ENCODE measurements around the gene STX3. TPM values are rescaled to one million over a fixed set of nuclear protein-coding genes. Genes with fewer than 3 reads are reported as not detected.

The STX3 gene
- total RNA-seq, 1 experiment from 2014 or later: 20.4 TPM

GRCh38 chr11:59730896-59731565 lies 24.1 kb upstream of the STX3 start:
- Histone ChIP-seq H3K9me3 (ENCODE audit: control insufficient read depth in 1 of 2, insufficient read depth in 1 of 2, low read depth in 1 of 2, low read length in 2 of 2) (no peaks in the 10 kb centered on the region), H3K4me3 (replicated peaks in 1 of 2; ENCODE audit: low read depth in 1 of 2, low read length in 2 of 2) (no peak overlapping the region), H4K20me1 (ENCODE audit: insufficient read depth) (no peaks in the 10 kb centered on the region), H3K4me1 (ENCODE audit: control insufficient read depth in 1 of 2, insufficient read depth in 2 of 2, low read length in 2 of 2) (peaks cover 0 to 8% of the 10 kb centered on the region in 2 experiments; a peak in 2 of 4 replicates), H3K27me3 (ENCODE audit: insufficient read depth, low read length) (no peaks in the 10 kb centered on the region), H3K36me3 (ENCODE audit: control insufficient read depth in 1 of 2, insufficient read depth in 2 of 2, low read length in 2 of 2) (no peaks in the 10 kb centered on the region), H3K9me2 (ENCODE audit: insufficient read depth) (no peaks in the 10 kb centered on the region), H3K79me2 (ENCODE audit: insufficient read depth, low read length) (no peaks in the 10 kb centered on the region), H3K9ac (ENCODE audit: low read length) (no peak overlapping the region), H2AFZ (ENCODE audit: low read depth, low read length, poor library complexity, severe bottlenecking) (no peak overlapping the region), H3K4me2 (ENCODE audit: low read length) (no peak overlapping the region), H3K27ac (ENCODE audit: low read depth, low read length) (no peak overlapping the region)
- RAD21 ChIA-PET (ENCODE audit: low non-redundant PET in 1 of 2, low total read pairs in 2 of 2, uncharacterized antibody in 2 of 2, unreplicated experiment in 2 of 2): no interaction called here
- POLR2A ChIA-PET: no interaction called here
- TF ChIP-seq REST (IDR thresholded peaks at IDR 0.05; ENCODE audit: low read depth) (no peak), RAD21 (IDR thresholded peaks at IDR 0.05; ENCODE audit: low read depth) (no peak), CEBPB (IDR thresholded peaks at IDR 0.05; ENCODE audit: low read depth) (no peak), CTCF (IDR thresholded peaks at IDR 0.05 in 2 of 3, conservative IDR thresholded peaks at IDR 0.05 in 1 of 3; ENCODE audit: borderline replicate concordance in 1 of 3, insufficient read depth in 1 of 3, low read depth in 2 of 3, low read length in 2 of 3) (no peak), JUND (IDR thresholded peaks at IDR 0.05) (no peak), ZFX (IDR thresholded peaks at IDR 0.05) (no peak), TCF7L2 (IDR thresholded peaks at IDR 0.05; ENCODE audit: borderline replicate concordance, extremely low read depth, insufficient read depth, insufficient read length) (no peak), ATF3 (IDR thresholded peaks at IDR 0.05) (no peak), CBX3 (IDR thresholded peaks at IDR 0.05; ENCODE audit: low read depth) (no peak), YY1 (IDR thresholded peaks at IDR 0.05; ENCODE audit: extremely low read depth, insufficient replicate concordance, low read depth, low read length) (no peak), ELF1 (IDR thresholded peaks at IDR 0.05; ENCODE audit: borderline replicate concordance, low read depth) (no peak), MAX (IDR thresholded peaks at IDR 0.05) (no peak), SP1 (IDR thresholded peaks at IDR 0.05; ENCODE audit: low read depth) (no peak), SIN3A (IDR thresholded peaks at IDR 0.05; ENCODE audit: low read depth) (no peak), POLR2AphosphoS5 (IDR thresholded peaks at IDR 0.05; ENCODE audit: low read depth, low read length) (no peak), ZBTB33 (IDR thresholded peaks at IDR 0.05; ENCODE audit: extremely low read depth, insufficient replicate concordance, low read length) (no peak), POLR2A (IDR thresholded peaks at IDR 0.05; ENCODE audit: borderline replicate concordance, extremely low read depth, insufficient read depth, insufficient read length) (no peak), EZH2phosphoT487 (IDR thresholded peaks at IDR 0.05; ENCODE audit: borderline replicate concordance) (no peak)
- no TSS peak for BruUV-seq (replicated peaks)
- ATAC-seq (no peak), DNase-seq (ENCODE audit: low read depth, low spot score) (no peak)
- CTCF ChIA-PET: no interaction called here
- intact Hi-C loops (cut with micrococcal nuclease): no loop called here
